Glutamatergic neuron (in vitro differentiated cells): ENCODE measurements around the gene CDR2L. TPM values are rescaled to one million over a fixed set of nuclear protein-coding genes. Genes with fewer than 3 reads are reported as not detected.
A peak's percentile ranks its signal among the peaks of the same experiment; 100 is the strongest.
"Not testable (repeated sequence)": the region's sequence is repeated elsewhere in the genome, so short reads cannot be mapped to it uniquely, and the experiment has no call there.

Source experiments
- DNase-seq: peaks from one replicate; pipeline ENCODE4 v3.0.0; 2022
- H3K27ac Mint-ChIP-seq: one replicate; pipeline ENCODE4 v1.8.0; 2020; ENCODE audit warnings: mild to moderate bottlenecking, mixed read lengths, inconsistent platforms; ENCODE audit not compliant: unreplicated experiment
- H3K27me3 Mint-ChIP-seq: one replicate; pipeline ENCODE4 v1.8.0; 2020; ENCODE audit warnings: mild to moderate bottlenecking, moderate library complexity, mixed read lengths, inconsistent platforms; ENCODE audit not compliant: unreplicated experiment
- H3K36me3 Mint-ChIP-seq: one replicate; pipeline ENCODE4 v1.8.0; 2020; ENCODE audit warnings: mild to moderate bottlenecking, mixed read lengths, inconsistent platforms; ENCODE audit not compliant: unreplicated experiment
- H3K4me1 Mint-ChIP-seq: one replicate; pipeline ENCODE4 v1.8.0; 2020; ENCODE audit warnings: mild to moderate bottlenecking, low read depth, mixed read lengths, inconsistent platforms; ENCODE audit not compliant: unreplicated experiment
- H3K4me3 Mint-ChIP-seq: one replicate; pipeline ENCODE4 v1.8.0; 2020; ENCODE audit warnings: mild to moderate bottlenecking, mixed read lengths, inconsistent platforms; ENCODE audit not compliant: unreplicated experiment
- H3K9me3 Mint-ChIP-seq: one replicate; pipeline ENCODE4 v1.8.0; 2020; ENCODE audit warnings: mild to moderate bottlenecking, moderate library complexity, mixed read lengths, inconsistent platforms; ENCODE audit not compliant: unreplicated experiment
- CTCF ChIP-seq: fragments of 200-600 bp; sonication (generic); IDR thresholded peaks from one replicate; pipeline ENCODE4 v1.5.0; 2021; ENCODE audit not compliant: partially characterized antibody, unreplicated experiment
- total RNA-seq: library from RNA; stranded (reverse); fragmentation: NEBNext Ultra II Directional; extraction: Animal tissue kit (Norgen Biotek cat#: 25700); gene quantifications from one replicate; pipeline ENCODE4 v1.2.1, GENCODE V29; 2021; ENCODE audit not compliant: unreplicated experiment

Gene CDR2L
- total RNA-seq, 1 donor from 2014 or later = 59.4 TPM

GRCh38 chr17:75005291-75005690 lies 17.9 kb downstream of the CDR2L start:
- no peaks in the 10 kb centered on the region for H3K4me1 Mint-ChIP-seq
- peaks cover 8% of the 10 kb centered on the region for H3K9me3 Mint-ChIP-seq
- H3K4me3 Mint-ChIP-seq = no peak overlapping the region
- peaks cover 4% of the 10 kb centered on the region for H3K36me3 Mint-ChIP-seq
- no peak for DNase-seq
- TF ChIP-seq CTCF = no peak
- H3K27ac Mint-ChIP-seq = no peak overlapping the region
- H3K27me3 Mint-ChIP-seq = peaks cover 1% of the 10 kb centered on the region

- not testable (repeated sequence) for H3K27me3 Mint-ChIP-seq, H3K36me3 Mint-ChIP-seq, H3K27ac Mint-ChIP-seq, H3K4me1 Mint-ChIP-seq, DNase-seq, H3K9me3 Mint-ChIP-seq
- H3K4me3 Mint-ChIP-seq = peak overlapping the region; percentile 31
These were observed 18.7 kb downstream of the CDR2L start for GRCh38 chr17:75006084-75006483.

GRCh38 chr17:75006653-75007052 lies 19.2 kb downstream of the CDR2L start:
- Mint-ChIP-seq H3K27me3 (peaks cover 4% of the 10 kb centered on the region), H3K9me3 (peaks cover 9% of the 10 kb centered on the region), H3K27ac (no peak overlapping the region), H3K36me3 (peaks cover 4% of the 10 kb centered on the region), H3K4me1 (peaks cover 10% of the 10 kb centered on the region), H3K4me3 (no peak overlapping the region)
- no peak for TF ChIP-seq CTCF
- no peak for DNase-seq

- peaks cover 9% of the 10 kb centered on the region for H3K27me3 Mint-ChIP-seq
- no peaks in the 10 kb centered on the region for H3K36me3 Mint-ChIP-seq
- DNase-seq = no peak
- H3K4me1 Mint-ChIP-seq = peaks cover 16% of the 10 kb centered on the region
- no peak overlapping the region for H3K27ac Mint-ChIP-seq
- H3K4me3 Mint-ChIP-seq = no peak overlapping the region
- TF ChIP-seq CTCF = no peak
- peaks cover 12% of the 10 kb centered on the region for H3K9me3 Mint-ChIP-seq
These were observed 20.9 kb downstream of the CDR2L start for GRCh38 chr17:75008373-75008772.

- H3K4me3 Mint-ChIP-seq = no peak overlapping the region
- no peak for TF ChIP-seq CTCF
- peaks cover 9% of the 10 kb centered on the region for H3K27me3 Mint-ChIP-seq
- DNase-seq = no peak
- H3K9me3 Mint-ChIP-seq = peaks cover 12% of the 10 kb centered on the region
- no peaks in the 10 kb centered on the region for H3K36me3 Mint-ChIP-seq
- H3K4me1 Mint-ChIP-seq = peaks cover 22% of the 10 kb centered on the region
- no peak overlapping the region for H3K27ac Mint-ChIP-seq
These were observed 21.8 kb downstream of the CDR2L start for GRCh38 chr17:75009139-75009724.
